HTERT RPE-1 (cell line): ENCODE data around the gene PIK3R5.
"Not testable (repeated sequence)": the region's sequence is repeated elsewhere in the genome, so short reads cannot be mapped to it uniquely, and the experiment has no call there.

ENCODE experiments used
- in situ Hi-C: fragments of 300-500 bp; cut with MboI; formaldehyde crosslinking; loops from 4 replicates; pipeline ENCODE4 v1.14.3; 2020; ENCODE audit warnings: low sequenced_read_pairs

Gene PIK3R5

DNA sequence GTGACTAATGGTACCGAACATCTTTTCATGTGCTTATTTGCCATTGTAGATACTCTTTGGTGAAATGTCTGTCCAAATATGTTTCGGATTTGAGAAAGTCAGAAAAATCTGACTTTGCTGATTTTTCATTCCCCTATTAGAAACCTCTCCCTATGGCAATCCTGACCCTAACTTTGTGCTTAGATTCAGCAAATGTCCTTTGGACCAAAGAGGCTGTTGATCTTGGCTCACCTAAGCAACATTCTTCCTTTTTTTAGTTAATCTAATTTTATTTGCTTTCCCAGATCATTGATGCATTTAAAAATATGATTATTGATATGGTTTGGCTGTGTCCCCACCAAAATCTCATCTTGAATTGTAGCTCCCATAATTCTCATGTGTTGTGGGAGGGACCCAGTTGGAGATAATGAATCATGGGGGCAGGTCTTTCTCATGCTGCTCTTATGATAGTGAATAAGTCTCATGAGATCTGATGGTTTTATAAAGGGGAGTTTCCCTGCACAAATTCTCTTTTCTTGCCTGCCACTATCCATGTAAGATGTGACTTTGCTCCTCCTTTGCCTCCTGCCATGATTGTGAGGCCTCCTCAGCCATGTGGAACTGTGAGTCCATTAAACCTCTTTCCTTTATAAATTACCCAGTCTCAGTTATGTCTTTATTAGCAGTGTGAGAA, 22.9 kb upstream of the PIK3R5 start:
- in situ Hi-C loops = not testable (repeated sequence)

DNA sequence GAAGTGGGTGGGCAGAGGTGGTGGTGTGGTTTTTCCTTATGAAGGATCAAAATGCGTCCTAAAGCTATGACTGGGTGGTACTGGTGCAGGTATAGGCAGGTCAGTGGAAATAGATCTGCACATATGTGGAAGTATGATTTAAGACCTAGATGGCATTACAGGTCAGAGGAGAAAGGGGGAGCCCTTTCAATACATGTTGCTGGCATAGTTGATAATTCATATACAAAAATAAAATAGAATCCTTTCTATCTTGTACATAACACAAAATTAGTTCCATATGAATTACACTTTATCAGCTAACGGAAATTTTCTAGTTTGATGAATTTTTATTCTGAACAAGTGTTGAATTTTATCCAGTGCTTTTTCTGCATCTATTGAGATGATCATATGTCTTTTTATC, 20.8 kb upstream of the PIK3R5 start:
- in situ Hi-C loops = no loop called here

DNA sequence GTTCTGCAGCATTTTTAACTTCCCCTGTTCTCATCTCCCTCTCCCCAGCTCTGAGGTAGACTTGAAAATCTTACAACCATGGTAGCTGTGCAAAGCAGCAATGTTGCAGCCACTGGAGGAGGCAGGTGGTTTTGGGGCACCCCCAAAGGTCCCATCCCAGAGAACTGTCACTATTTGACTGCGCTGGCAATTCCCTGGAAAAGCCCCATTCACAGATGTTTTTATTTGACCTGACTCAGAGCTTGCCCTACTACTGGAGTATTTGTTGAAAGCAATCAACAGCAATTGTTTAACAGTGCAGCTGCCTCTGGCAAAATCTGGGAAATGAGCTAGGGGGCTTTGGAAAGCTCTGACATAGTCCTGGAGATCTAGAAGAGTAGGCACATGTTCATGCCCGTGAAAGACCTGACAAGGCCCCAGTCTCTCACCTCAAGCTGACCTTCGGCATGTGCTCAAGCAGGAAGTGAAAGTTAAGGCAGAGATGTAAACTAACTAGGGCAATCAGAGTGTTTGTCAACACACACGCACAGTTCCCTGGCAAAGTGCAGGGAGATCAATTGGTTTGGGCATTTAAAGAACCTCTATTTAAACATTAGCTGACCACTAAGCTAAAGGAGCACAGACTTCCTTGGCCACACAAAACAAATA, 19.7 kb upstream of the PIK3R5 start:
- in situ Hi-C loops = no loop called here

DNA sequence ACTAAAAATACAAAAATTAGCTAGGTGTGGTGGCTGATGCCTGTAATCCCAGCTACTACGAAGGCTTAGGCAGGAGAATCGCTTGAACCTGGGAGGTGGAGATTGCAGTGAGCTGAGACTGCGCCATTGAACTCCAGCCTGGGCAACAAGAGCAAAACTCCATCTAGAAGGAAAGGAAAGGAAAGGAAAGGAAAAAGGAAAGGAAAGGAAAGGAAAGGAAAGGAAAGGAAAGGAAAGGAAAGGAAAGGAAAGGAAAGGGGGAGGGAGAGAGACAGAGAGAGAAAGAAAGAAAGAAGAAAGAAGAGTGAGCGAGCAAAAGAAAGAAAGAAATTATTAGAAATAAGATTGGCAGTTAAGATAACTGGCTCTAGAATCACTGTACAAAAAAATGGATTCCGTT, 18.7 kb upstream of the PIK3R5 start:
- in situ Hi-C loops = not testable (repeated sequence)

DNA sequence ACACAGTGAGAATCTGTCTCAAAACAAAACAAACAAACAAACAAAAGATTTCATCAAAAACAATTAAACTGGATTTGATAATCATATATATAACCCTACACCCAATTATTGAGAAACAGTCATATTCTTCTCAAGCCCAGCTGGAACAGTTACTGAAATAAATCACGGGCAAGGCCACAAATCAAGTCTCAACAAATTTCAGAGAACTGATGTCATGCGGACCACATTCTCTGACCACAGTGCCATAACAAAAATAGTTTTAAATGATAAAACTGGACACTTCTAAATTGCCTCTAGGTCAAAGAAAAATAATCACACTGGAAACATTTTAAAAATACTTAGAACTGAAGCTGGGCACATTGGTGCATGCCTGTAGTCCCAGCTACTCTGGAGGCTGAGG, 15.9 kb upstream of the PIK3R5 start:
- in situ Hi-C loops = no loop called here

DNA sequence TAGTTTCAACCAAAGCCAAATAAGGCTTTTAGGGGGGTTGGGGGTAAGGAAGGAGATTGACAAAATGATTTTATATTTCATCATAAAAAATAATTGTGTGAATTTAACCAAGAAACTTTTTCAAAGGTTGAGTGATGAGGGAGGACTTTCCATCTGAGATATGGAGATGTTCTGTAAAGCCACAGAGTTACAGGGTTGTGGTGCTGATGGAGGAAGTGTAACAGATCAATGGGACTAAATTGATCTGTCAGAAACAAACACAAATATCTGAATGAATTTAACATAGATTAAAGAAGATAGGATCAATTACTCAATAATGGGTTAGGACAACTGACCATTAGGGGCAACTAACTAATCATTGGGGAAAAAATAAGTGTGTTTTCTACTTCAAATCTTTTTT, 14.2 kb upstream of the PIK3R5 start:
- in situ Hi-C loops = no loop called here

DNA sequence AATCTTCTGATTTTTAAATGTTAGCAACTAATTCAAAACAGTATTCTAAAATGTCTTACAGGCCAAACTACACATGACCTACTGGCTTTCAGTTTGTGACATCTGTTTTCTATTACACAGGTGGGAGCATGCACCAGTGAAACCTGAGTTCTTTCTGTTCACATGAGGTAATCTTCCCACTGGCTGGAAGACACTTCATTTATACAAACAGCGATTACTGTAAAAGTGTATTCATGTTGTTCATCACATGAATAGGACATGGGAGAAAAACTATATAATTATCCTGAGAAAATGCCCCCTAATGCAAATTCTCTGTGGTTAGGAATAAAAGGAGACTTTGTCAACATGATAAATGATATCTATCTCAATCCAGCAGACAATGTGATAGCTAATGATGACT, 11.1 kb upstream of the PIK3R5 start:
- in situ Hi-C loops = no loop called here

DNA sequence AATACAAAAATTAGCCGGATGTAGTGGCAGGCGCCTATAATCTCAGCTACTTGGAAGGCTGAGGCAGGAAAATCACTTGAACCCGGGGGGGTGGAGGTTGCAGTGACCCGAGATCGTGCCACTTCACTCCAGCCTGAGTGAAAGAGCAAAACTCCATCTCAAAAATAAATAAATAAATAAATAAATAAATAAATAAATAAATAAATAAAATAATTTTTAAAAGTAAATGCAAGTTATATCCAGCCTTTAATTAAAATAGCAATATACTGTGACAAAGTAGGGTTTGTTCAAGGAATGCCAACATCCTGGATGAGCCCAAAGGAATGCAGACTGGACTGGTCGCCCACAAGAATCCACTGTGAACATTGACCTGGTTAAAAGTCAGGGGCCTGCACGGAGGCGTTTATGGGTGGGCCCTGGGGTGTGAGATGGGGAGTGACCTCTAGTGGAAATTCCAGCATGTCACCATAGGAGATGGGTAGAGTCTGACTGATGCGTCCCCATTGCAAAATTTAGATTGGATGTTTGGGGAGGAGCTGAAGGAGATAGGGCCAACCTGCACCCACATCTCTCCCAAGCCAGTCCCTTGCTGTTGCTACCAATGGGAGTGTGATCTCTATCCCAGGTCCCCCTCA, 9.7 kb upstream of the PIK3R5 start:
- in situ Hi-C loops = no loop called here

DNA sequence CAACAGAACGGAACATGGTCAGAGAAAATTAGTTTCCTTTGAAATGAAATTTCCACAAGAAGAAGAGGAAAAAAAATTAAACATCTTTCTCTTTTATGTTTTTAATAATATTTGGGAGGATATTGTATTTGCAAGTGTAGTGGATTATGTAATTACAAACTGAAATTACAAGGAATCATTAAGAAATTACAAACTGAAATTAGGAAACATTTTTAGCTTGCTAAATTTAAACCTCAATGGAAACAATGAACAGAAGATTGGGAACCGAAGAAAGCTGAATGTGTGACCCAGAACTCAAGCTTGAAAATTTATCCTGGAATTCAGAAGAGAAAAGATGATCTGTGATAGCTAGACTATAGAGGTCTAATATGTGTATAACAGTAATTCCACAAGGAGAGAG, 4.4 kb upstream of the PIK3R5 start:
- in situ Hi-C loops = no loop called here

DNA sequence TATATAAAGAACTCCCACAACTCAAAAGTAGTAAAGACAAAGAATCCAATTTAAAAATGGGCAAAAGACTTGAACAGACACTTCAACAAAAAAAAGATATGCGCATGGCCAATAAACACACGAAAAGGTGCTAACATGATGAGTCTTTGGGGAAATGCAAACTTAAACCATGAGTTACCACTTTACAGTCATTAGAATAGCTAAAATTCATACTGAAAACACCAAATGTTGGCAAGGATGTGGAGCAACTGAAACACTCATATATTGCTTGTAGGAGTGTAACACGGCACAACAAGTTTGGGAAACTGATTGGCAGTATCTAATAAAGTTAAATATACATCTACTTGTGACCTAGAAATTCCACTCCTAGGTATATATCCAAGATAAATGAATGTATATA, 3.0 kb upstream of the PIK3R5 start:
- in situ Hi-C loops = no loop called here

DNA sequence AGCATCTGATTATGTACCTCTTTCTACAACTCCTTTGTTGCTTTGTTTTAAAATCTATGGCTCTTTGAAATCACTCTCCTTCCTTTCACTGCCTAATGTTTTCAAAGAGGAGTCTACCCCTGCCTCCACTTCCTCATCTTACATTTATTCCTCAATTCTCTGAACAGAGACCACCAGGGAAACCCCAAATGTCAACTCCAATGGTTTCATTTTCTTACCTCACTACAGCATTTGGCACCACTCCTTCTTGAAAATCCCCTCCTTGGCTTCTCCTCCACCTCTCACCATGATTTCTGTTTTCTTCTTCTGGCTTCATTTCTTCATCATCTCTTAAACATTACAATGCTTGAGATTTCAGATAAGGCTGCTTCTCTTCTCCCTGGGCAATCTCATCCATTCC, 2.4 kb upstream of the PIK3R5 start:
- in situ Hi-C loops = no loop called here

DNA sequence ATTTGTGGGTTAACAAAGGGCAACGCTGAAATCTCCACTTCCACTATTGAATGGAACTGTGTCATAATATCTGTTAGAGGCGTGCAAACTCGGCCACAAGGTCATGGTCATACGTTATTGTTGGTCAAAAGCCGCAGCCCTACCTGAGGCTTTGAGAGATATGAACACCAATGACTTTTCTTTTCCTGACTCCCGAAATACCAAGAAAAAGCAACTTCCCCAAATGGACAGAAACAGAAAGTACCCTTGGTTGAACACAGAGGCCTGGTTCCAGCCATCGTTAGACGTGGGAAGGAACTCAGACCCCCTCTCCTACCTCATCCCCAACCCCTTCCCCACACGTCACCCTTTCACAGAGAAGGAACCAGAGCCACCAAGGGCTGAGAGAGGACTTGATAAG, 1.4 kb upstream of the PIK3R5 start:
- in situ Hi-C loops = no loop called here

DNA sequence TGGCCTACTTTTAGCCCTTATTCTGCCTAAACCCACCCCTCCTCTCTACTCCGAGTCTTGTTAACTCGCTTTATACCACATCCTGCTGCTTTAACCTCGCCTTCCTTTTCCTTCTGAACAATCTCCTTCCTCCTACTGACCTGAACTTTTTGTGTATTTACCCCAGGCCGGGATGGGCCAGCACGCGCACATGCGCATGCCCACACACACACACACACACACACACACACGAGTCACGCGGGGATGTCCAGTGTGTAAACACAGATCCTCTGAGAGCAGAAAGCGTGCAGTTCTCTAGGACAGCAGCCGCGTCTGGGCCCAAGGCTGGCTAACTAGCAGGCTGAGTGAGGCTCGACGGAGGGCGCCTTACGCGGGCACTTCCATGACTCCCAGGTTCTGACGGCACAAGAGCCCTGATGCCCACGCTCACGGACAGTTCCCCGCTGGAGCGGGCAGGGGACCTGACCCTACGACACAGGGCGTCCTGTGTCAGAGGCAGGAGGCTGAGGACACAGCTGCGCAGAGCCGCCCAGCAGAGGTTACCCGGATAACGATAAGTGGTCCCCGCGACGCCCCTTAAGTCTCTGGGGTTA, 610 bp downstream of the PIK3R5 start:
- in situ Hi-C loops = no loop called here

DNA sequence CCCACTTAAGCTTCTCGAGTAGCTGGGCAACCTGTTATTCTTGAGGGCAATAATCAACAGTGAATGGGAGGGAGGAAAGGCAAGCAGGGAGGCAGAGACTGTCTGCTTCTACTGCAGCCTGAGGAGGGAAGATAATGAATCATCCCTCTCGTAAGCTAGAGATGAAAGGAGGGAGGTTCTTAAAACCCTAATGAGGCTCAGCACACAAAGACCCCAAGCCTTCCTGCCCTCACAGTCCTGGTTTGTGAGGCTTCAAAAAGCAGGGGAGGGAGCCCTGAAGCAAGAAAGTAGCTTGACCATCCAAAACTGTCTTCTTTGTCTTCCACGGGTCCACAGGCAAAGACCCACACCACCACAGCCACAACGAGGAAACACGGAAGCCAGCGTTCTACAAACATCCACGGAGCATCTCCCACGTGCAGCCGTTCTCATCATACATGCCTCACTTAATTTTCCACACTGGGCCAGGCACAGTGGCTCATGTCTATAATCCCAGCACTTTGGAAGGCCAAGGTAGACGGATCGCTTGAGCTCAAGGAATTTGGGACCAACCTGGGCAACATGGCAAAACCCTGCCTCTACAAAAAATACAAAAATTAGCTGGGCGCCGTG, 1.8 kb downstream of the PIK3R5 start:
- in situ Hi-C loops = no loop called here

DNA sequence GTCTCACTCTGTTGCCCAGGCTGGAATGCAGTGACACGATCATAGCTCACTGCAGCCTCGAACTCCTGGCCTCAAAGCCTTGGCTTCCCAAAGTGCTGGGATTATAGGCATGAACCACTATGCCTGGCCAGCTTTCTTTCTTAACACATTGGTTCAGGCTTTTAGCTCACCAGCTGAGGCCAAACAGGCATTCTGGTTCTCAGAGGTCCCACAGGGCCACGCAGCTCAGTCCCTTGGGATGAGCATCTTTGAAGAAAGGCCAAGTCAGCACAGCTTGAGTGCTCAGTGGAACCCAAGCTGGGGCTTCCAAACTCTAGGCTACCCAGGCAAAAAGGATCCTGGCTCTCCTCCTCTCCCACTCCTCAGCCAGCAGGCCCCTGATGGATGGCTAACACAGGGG, 2.5 kb downstream of the PIK3R5 start:
- in situ Hi-C loops = no loop called here

DNA sequence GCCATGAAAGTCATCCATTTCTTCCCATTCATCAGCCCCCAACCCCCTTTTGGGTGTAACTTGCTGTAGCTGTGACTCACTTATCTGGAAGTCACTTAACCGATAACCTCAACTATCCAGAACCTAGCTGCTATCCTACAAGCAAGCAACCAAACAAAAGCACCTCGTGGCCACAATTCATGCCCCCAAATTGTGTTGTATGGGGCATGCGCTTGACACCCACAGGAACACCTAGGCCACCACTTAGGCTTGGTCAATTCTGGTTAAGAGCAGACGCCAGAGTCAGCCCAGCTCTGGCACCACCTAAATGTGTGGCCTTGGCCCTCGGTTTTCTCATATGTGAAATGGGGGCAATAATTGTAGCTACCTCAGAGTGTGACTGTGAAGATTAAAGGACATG, 3.7 kb downstream of the PIK3R5 start:
- in situ Hi-C loops = no loop called here

DNA sequence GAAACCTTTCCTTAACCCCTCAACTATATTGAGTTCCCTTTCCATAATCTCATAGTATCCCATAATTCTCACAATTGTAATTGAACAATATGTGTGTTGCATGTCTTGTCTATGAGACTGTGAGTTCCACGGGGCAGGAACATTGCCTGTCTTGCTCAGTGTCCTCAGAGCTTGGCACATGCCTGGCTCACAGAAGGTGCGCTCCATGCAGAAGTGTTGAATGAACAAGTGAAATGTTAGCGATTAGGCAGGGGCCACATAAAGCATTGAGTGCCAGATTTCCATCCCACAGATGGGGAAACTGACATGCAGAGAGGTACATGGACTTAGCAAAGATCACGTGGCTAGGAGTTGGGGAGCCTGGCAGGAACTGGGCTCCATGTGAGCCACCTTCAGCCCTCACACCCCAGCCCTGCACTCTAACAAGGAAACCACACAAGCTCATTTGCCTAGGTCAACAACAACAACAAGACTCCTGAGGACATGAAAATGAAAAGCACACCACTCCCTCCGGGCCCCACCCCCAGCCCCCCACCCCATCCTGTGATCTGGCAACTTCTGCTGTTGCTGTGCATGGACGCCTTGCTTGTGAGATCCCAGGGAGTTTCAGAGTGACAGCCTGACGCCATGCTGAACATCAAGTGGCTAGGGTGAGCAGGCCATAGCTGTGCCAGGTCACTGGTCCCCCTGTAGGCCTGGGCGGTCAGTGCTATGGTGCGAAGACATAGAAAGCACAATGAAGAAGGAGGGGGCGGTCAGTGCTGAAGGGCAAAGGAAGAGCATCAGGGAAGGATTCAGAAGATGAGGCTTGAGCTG, 5.0 kb downstream of the PIK3R5 start:
- in situ Hi-C loops = no loop called here

DNA sequence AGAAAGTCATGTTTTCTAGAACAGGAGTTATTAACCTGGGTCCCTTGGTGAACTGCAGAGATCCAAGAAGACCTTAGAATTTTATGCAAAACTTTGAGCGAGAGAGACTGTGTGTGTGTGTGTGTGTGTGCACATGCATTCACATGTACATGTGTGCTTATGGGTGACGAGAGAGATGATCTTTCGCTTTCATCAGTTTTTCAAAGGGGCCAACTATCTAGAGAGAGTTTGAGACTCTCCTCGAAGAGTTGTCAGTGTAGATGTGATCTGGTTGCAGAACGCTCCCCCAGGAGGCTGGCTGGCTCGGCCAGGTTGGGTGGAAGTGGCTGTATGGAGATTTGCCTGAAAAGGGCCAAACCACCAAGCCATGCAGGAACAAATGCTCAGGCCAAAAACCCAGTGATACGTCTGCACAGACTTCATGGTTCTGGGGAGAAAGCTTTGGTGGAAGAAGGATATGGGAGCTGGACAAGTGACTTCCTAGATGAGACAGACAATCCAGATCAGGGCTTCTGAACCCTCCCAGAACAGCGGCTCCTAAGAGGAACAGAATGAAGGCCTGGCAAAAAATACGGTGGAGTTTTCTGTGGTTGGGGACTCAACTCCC, 6.1 kb downstream of the PIK3R5 start:
- in situ Hi-C loops = no loop called here

DNA sequence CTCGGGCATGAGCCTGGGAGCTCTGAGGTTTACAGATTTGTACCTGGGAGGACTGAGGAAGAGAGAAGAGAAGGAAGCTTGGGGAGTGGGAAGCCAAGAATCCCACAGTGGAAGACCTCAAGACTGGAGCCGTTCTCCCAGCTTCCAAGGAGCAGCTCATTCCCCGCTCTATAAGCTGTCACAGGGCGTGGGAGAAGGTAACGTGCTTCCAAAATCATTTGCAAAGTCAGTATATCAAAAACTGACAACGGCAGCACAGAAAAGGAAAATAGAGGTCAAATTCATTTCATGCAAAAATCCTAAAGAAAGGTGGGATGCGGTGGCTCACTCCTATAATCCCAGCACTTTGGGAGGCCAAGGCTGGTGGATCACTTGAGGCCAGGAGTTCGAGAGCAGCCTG, 7.8 kb downstream of the PIK3R5 start:
- in situ Hi-C loops = no loop called here

DNA sequence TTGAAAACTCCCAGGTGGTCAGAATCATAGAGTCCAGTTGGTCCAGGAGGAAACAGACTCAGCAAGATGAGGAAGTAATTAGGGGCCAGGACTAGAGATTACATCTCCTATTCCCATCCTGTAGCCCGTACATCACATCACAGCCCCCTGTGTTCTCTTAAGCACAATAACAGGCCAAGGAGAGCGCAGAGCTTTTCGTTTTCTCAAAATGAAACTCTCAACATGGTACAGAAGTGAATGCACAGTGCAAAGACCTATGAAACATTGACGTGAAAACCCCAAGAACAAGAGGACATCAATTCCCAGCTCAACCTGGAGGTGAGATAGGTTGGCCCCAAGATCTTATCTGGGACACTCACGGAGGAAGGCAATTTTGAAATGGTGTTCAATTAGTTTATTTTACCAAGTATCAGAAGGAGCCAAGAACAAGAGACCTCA, 9.0 kb downstream of the PIK3R5 start:
- in situ Hi-C loops = no loop called here
